HEK293T (cell line): Measurements from ENCODE around the gene P2RX4.
"Not testable (repeated sequence)": the region's sequence is repeated elsewhere in the genome, so short reads cannot be mapped to it uniquely, and the experiment has no call there.

Experiments
- CTCF ChIA-PET: fragments of 350-600 bp; formaldehyde crosslinking; extraction: SDS; loops from one replicate; lab custom pipeline; 2021; ENCODE audit warnings: antibody characterized with exemption, inconsistent platforms; lab: Yijun Ruan, JAX
- POLR2A ChIA-PET: fragments of 350-600 bp; formaldehyde crosslinking; extraction: SDS; loops from one replicate; lab custom pipeline; 2020; ENCODE audit warnings: antibody characterized with exemption, inconsistent platforms; lab: Yijun Ruan, JAX
- DNase-seq: peaks from one replicate; pipeline ENCODE4 v3.0.0; 2012; ENCODE audit warnings: mixed read lengths; ENCODE audit errors: extremely low spot score
- ARNT ChIP-seq: fragments of 450-650 bp; IDR thresholded peaks from 2 replicates; pipeline ENCODE4 v1.6.1; 2017; ENCODE audit warnings: mild to moderate bottlenecking
- BHLHE40 ChIP-seq: fragments of 450-650 bp; IDR thresholded peaks from 2 replicates; pipeline ENCODE4 v1.6.1; 2016; ENCODE audit warnings: mild to moderate bottlenecking, moderate library complexity, borderline replicate concordance
- CTBP1 ChIP-seq: fragments of 450-650 bp; IDR thresholded peaks from 2 replicates; pipeline ENCODE4 v1.6.1; 2016; ENCODE audit warnings: borderline replicate concordance
- ELF4 ChIP-seq: fragments of 450-650 bp; IDR thresholded peaks from 2 replicates; pipeline ENCODE4 v1.6.1; 2017; ENCODE audit warnings: antibody characterized with exemption
- FOXA1 ChIP-seq: fragments of 450-650 bp; IDR thresholded peaks from 2 replicates; pipeline ENCODE4 v1.6.1; 2016; ENCODE audit warnings: mild to moderate bottlenecking
- FOXK2 ChIP-seq: fragments of 450-650 bp; IDR thresholded peaks from 2 replicates; pipeline ENCODE4 v1.6.1; 2016; ENCODE audit warnings: mild to moderate bottlenecking
- FOXM1 ChIP-seq: fragments of 450-650 bp; IDR thresholded peaks from 2 replicates; pipeline ENCODE4 v1.6.1; 2017; ENCODE audit warnings: mild to moderate bottlenecking, borderline replicate concordance
- HDGF ChIP-seq: fragments of 450-650 bp; IDR thresholded peaks from 2 replicates; pipeline ENCODE4 v1.6.1; 2017; ENCODE audit warnings: antibody characterized with exemption, borderline replicate concordance
- L3MBTL2 ChIP-seq: fragments of 450-650 bp; conservative IDR thresholded peaks from 2 replicates; pipeline ENCODE4 v1.6.1; 2016; ENCODE audit warnings: mild to moderate bottlenecking
- LEF1 ChIP-seq: fragments of 450-650 bp; IDR thresholded peaks from 2 replicates; pipeline ENCODE4 v1.6.1; 2017; ENCODE audit warnings: mild to moderate bottlenecking, borderline replicate concordance
- NFRKB ChIP-seq: fragments of 450-650 bp; IDR thresholded peaks from 2 replicates; pipeline ENCODE4 v1.6.1; 2016; ENCODE audit warnings: mild to moderate bottlenecking, moderate library complexity
- PKNOX1 ChIP-seq: fragments of 450-650 bp; IDR thresholded peaks from 2 replicates; pipeline ENCODE4 v1.6.1; 2016
- SP1 ChIP-seq: fragments of 450-650 bp; IDR thresholded peaks from 2 replicates; pipeline ENCODE4 v1.6.1; 2017
- SUZ12 ChIP-seq: fragments of 450-650 bp; IDR thresholded peaks from 2 replicates; pipeline ENCODE4 v1.6.1; 2016; ENCODE audit warnings: mild to moderate bottlenecking
- TARDBP ChIP-seq: fragments of 450-650 bp; IDR thresholded peaks from 2 replicates; pipeline ENCODE4 v1.6.1; 2016
- ZNF384 ChIP-seq: fragments of 450-650 bp; IDR thresholded peaks from 2 replicates; pipeline ENCODE4 v1.6.1; 2016

The P2RX4 gene

GRCh38 chr12:121223292-121224285 is 13.7 kb downstream of the P2RX4 start:
- ChIA-PET CTCF (interaction anchor here (0.7 kb wide), 1 partner anchor 39 kb away, joined by 3 read pairs; no protein-coding TSS in a partner anchor), POLR2A (no interaction called here)
- DNase-seq = no peak
- TF ChIP-seq HDGF (no peak), SP1 (no peak), L3MBTL2 (no peak), BHLHE40 (no peak), LEF1 (no peak), ARNT (no peak), ELF4 (no peak), FOXK2 (no peak), TARDBP (no peak), PKNOX1 (no peak), NFRKB (no peak), CTBP1 (no peak), ZNF384 (no peak)

- CTCF ChIA-PET = interaction anchor here (0.7 kb wide), 1 partner anchor 38 kb away, joined by 3 read pairs; no protein-coding TSS in a partner anchor
- TF ChIP-seq NFRKB (no peak), SUZ12 (no peak), CTBP1 (no peak)
- DNase-seq = no peak
- POLR2A ChIA-PET = no interaction called here
Measured at GRCh38 chr12:121224591-121224990, 14.7 kb downstream of the P2RX4 start.

GRCh38 chr12:121226399-121226798 is 16.5 kb downstream of the P2RX4 start:
- CTCF ChIA-PET = no interaction called here
- DNase-seq = no peak
- no peak for TF ChIP-seq ZNF384
- TF ChIP-seq ELF4 = no peak
- TF ChIP-seq CTBP1 = no peak
- TF ChIP-seq LEF1 = no peak
- TF ChIP-seq HDGF = no peak
- TF ChIP-seq FOXM1 = no peak
- TF ChIP-seq TARDBP = no peak
- no peak for TF ChIP-seq NFRKB
- TF ChIP-seq FOXA1 = no peak
- no peak for TF ChIP-seq ARNT
- no peak for TF ChIP-seq BHLHE40
- TF ChIP-seq SP1 = no peak
- TF ChIP-seq SUZ12 = no peak
- TF ChIP-seq L3MBTL2 = no peak
- no peak for TF ChIP-seq FOXK2
- TF ChIP-seq PKNOX1 = no peak
- POLR2A ChIA-PET = no interaction called here

- CTCF ChIA-PET, DNase-seq, POLR2A ChIA-PET: not testable (repeated sequence)
Measured at GRCh38 chr12:121226871-121227270, 16.9 kb downstream of the P2RX4 start.

GRCh38 chr12:121227294-121227693 is 17.4 kb downstream of the P2RX4 start:
- no peak for TF ChIP-seq HDGF
- TF ChIP-seq LEF1 = no peak
- no peak for TF ChIP-seq ELF4
- TF ChIP-seq FOXM1 = no peak
- TF ChIP-seq CTBP1 = no peak
- TF ChIP-seq FOXK2 = no peak
- no peak for TF ChIP-seq NFRKB
- TF ChIP-seq TARDBP = no peak
- TF ChIP-seq SUZ12 = no peak
- no peak for TF ChIP-seq ARNT
- TF ChIP-seq L3MBTL2 = no peak
- TF ChIP-seq ZNF384 = no peak
- no peak for DNase-seq
- POLR2A ChIA-PET = no interaction called here
- CTCF ChIA-PET = no interaction called here

GRCh38 chr12:121228919-121229665 is 19.2 kb downstream of the P2RX4 start:
- ChIA-PET POLR2A (no interaction called here), CTCF (interaction anchor here (0.7 to 2.2 kb wide), 3 partner anchors 119 to 223 kb away, joined by 3 to 8 read pairs (median 3); no protein-coding TSS in a partner anchor)
- TF ChIP-seq PKNOX1 = no peak
- TF ChIP-seq TARDBP = no peak
- TF ChIP-seq ARNT = no peak
- no peak for TF ChIP-seq CTBP1
- no peak for TF ChIP-seq FOXM1
- no peak for TF ChIP-seq FOXK2
- TF ChIP-seq SUZ12 = no peak
- TF ChIP-seq FOXA1 = no peak
- no peak for TF ChIP-seq SP1
- TF ChIP-seq LEF1 = no peak
- TF ChIP-seq HDGF = no peak
- no peak for TF ChIP-seq ZNF384
- TF ChIP-seq ELF4 = no peak
- TF ChIP-seq L3MBTL2 = no peak
- TF ChIP-seq BHLHE40 = no peak
- TF ChIP-seq NFRKB = no peak
- no peak for DNase-seq
